IMR-90 (cell line): ENCODE results near the gene DNPH1. TPM values are rescaled to one million over a fixed set of nuclear protein-coding genes. Genes with fewer than 3 reads are reported as not detected.

Experiments
- ATAC-seq: fragments of 200-7000 bp; cut with Tn5 transposase; 2 replicates; pipeline ENCODE4 v1.9.1; 2020; ENCODE audit warnings: low read depth, mild to moderate bottlenecking, moderate library complexity
- BruUV-seq: library from RNA; stranded (reverse); fragments of 400-500 nt; replicated peaks from 2 replicates; lab custom pipeline; 2021; lab: Mats Ljungman, UMichigan
- CTCF ChIA-PET: fragments of 300-600 bp; formaldehyde crosslinking; extraction: SDS; loops from one replicate; lab custom pipeline; 2021; ENCODE audit warnings: antibody characterized with exemption; lab: Yijun Ruan, JAX
- POLR2A ChIA-PET: fragments of 300-600 bp; sonication (Branson Sonifier 250); formaldehyde crosslinking; loops from one replicate; lab custom pipeline; 2022; ENCODE audit warnings: antibody characterized with exemption; ENCODE audit not compliant: unreplicated experiment; lab: Charles Lee
- DNase-seq: peaks from one replicate; pipeline ENCODE4 v3.0.0; 2013
- H2AFZ ChIP-seq: replicated peaks from 2 replicates; pipeline ENCODE3; 2013; ENCODE audit warnings: low read length, mild to moderate bottlenecking; ENCODE audit not compliant: poor library complexity
- H2AK5ac ChIP-seq: 2 replicates; pipeline ENCODE4 v1.6.1; 2013; ENCODE audit warnings: low read depth, low read length, inconsistent platforms
- H2AK9ac ChIP-seq: replicated peaks from 2 replicates; pipeline ENCODE3; 2013; ENCODE audit warnings: mild to moderate bottlenecking, low read depth, low read length, moderate library complexity; ENCODE audit not compliant: poor library complexity
- H2BK120ac ChIP-seq: 2 replicates; pipeline ENCODE4 v1.6.1; 2013; ENCODE audit warnings: low read depth, low read length, inconsistent platforms
- H2BK15ac ChIP-seq: 3 replicates; pipeline ENCODE4 v1.6.1; 2013; ENCODE audit warnings: low read depth, low read length, inconsistent platforms
- H2BK20ac ChIP-seq: 2 replicates; pipeline ENCODE4 v1.6.1; 2013; ENCODE audit warnings: low read depth, mild to moderate bottlenecking, inconsistent platforms, low read length, moderate library complexity
- H2BK5ac ChIP-seq: 2 replicates; pipeline ENCODE4 v1.6.1; 2013; ENCODE audit warnings: mild to moderate bottlenecking, low read depth, low read length, inconsistent platforms; ENCODE audit not compliant: poor library complexity, severe bottlenecking
- H3K14ac ChIP-seq: replicated peaks from 2 replicates; pipeline ENCODE4 v1.6.1; 2013; ENCODE audit warnings: low read depth, low read length, inconsistent platforms
- H3K18ac ChIP-seq: 2 replicates; pipeline ENCODE4 v1.6.1; 2013; ENCODE audit warnings: low read depth, low read length, control low read depth
- H3K23ac ChIP-seq: 2 replicates; pipeline ENCODE4 v1.6.1; 2013; ENCODE audit warnings: low read depth, low read length, inconsistent platforms
- H3K27ac ChIP-seq: 2 replicates; pipeline ENCODE4 v1.5.1; 2013; ENCODE audit warnings: mild to moderate bottlenecking, control low read depth, low read length; ENCODE audit not compliant: insufficient read depth
- H3K27me3 ChIP-seq: 2 replicates; pipeline ENCODE4 v1.6.1; 2013; ENCODE audit warnings: low read length; ENCODE audit not compliant: control insufficient read depth, insufficient read depth
- H3K36me3 ChIP-seq: 2 replicates; pipeline ENCODE4 v1.6.1; 2013; ENCODE audit warnings: low read length, mixed read lengths; ENCODE audit not compliant: control insufficient read depth, insufficient read depth
- H3K4ac ChIP-seq: 2 replicates; pipeline ENCODE4 v1.6.1; 2013; ENCODE audit warnings: low read depth, low read length, inconsistent platforms
- H3K4me1 ChIP-seq: 2 replicates; pipeline ENCODE4 v1.6.1; 2013; ENCODE audit warnings: low read length, mixed read lengths; ENCODE audit not compliant: control insufficient read depth, insufficient read depth
- H3K4me2 ChIP-seq: 2 replicates; pipeline ENCODE4 v1.6.1; 2013; ENCODE audit warnings: low read depth, mild to moderate bottlenecking, control low read depth, low read length, moderate library complexity
- H3K4me3 ChIP-seq: 2 replicates; pipeline ENCODE4 v1.5.1; 2013; ENCODE audit warnings: low read depth, mild to moderate bottlenecking, control low read depth, low read length, moderate library complexity; ENCODE audit not compliant: insufficient read depth
- H3K56ac ChIP-seq: 2 replicates; pipeline ENCODE4 v1.6.1; 2013; ENCODE audit warnings: low read length, inconsistent platforms; ENCODE audit not compliant: insufficient read depth; ENCODE audit errors: extremely low read depth
- H3K79me1 ChIP-seq, 2 experiments: 2 replicates each; pipeline ENCODE4 v1.6.1; 2013; ENCODE audit warnings: low read length in 2 of 2, inconsistent platforms in 1 of 2, low read depth in 1 of 2
- H3K9ac ChIP-seq: 2 replicates; pipeline ENCODE4 v1.6.1; 2013; ENCODE audit warnings: low read depth, low read length, control low read depth
- H3K9me1 ChIP-seq: 2 replicates; pipeline ENCODE4 v1.6.1; 2013; ENCODE audit warnings: low read length, inconsistent platforms; ENCODE audit not compliant: insufficient read depth
- H3K9me3 ChIP-seq: 2 replicates; pipeline ENCODE4 v1.6.1; 2013; ENCODE audit warnings: low read length; ENCODE audit not compliant: control insufficient read depth, insufficient read depth
- H4K20me1 ChIP-seq: 2 replicates; pipeline ENCODE4 v1.6.1; 2013; ENCODE audit warnings: low read length, inconsistent platforms; ENCODE audit not compliant: insufficient read depth
- H4K5ac ChIP-seq: 2 replicates; pipeline ENCODE4 v1.6.1; 2013; ENCODE audit warnings: mild to moderate bottlenecking, low read depth, low read length, control low read depth
- H4K8ac ChIP-seq, 2 experiments: 2 replicates each; pipeline ENCODE4 v1.6.1; 2013; ENCODE audit warnings: low read depth in 2 of 2, low read length in 2 of 2, control low read depth in 1 of 2, inconsistent platforms in 1 of 2
- H4K91ac ChIP-seq: 2 replicates; pipeline ENCODE4 v1.6.1; 2013; ENCODE audit warnings: low read depth, low read length, inconsistent platforms; ENCODE audit not compliant: insufficient read depth
- BHLHE40 ChIP-seq: fragments of 150-350 bp; IDR thresholded peaks from 2 replicates; pipeline ENCODE4 v1.6.1; 2016; ENCODE audit warnings: mild to moderate bottlenecking, low read depth, low read length
- CTCF ChIP-seq: conservative IDR thresholded peaks from 2 replicates; pipeline ENCODE4 v1.5.1; 2012; ENCODE audit warnings: mild to moderate bottlenecking, low read depth, low read length, improper control_type of control experiment
- POLR2A ChIP-seq: IDR thresholded peaks from 2 replicates; pipeline ENCODE4 v1.6.1; 2012; ENCODE audit warnings: mild to moderate bottlenecking, low read depth, low read length
- RCOR1 ChIP-seq: IDR thresholded peaks from 2 replicates; pipeline ENCODE4 v1.6.1; 2012; ENCODE audit warnings: mild to moderate bottlenecking, low read length, improper control_type of control experiment; ENCODE audit not compliant: insufficient replicate concordance
- RFX5 ChIP-seq: IDR thresholded peaks from 2 replicates; pipeline ENCODE4 v1.8.0; 2012; ENCODE audit warnings: low read depth, mild to moderate bottlenecking, low read length, moderate library complexity
- SMC3 ChIP-seq: fragments of 150-350 bp; IDR thresholded peaks from 2 replicates; pipeline ENCODE4 v1.6.1; 2016; ENCODE audit warnings: low read depth, mild to moderate bottlenecking, antibody characterized with exemption, low read length, moderate library complexity
- USF2 ChIP-seq: fragments of 150-350 bp; IDR thresholded peaks from 2 replicates; pipeline ENCODE4 v1.6.1; 2017; ENCODE audit warnings: mild to moderate bottlenecking, antibody characterized with exemption, low read length, low read depth
- WGBS, 2 experiments: methylation state at CpG; one replicate each; pipeline versions ENCODE4 v1.1.5 to v1.1.7; 2013; ENCODE audit warnings: missing lambda C conversion rate in 2 of 2; ENCODE audit not compliant: insufficient read length in 1 of 2; ENCODE audit errors: extremely low coverage in 2 of 2; 5-methylcytosine and 5-hydroxymethylcytosine counted together
- dilution Hi-C: fragments of 300-500 bp; cut with HindIII; formaldehyde crosslinking; loops from one replicate; pipeline ENCODE4 v1.14.3; 2018; ENCODE audit warnings: low sequenced_read_pairs; ENCODE audit not compliant: unreplicated experiment
- in situ Hi-C: fragments of 300-500 bp; cut with MboI; formaldehyde crosslinking; loops from 3 replicates; pipeline ENCODE4 v1.14.3; 2019; ENCODE audit warnings: low sequenced_read_pairs, inconsistent platforms, mixed read lengths
- intact Hi-C: fragments of 100-400 bp; cut with micrococcal nuclease; formaldehyde crosslinking; loops from 2 replicates; pipeline ENCODE4 v1.10.0; 2022
- polyA plus RNA-seq, 3 experiments: library from polyadenylated mRNA; depleted of rRNA; stranded (reverse); fragments of >200 nt; gene quantifications; 2 replicates each; pipeline ENCODE4 v1.2.3, GENCODE V29; 2012; ENCODE audit warnings: low replicate concordance in 1 of 3
- total RNA-seq: library from RNA; depleted of rRNA; stranded (reverse); fragments of >200 nt; gene quantifications from 2 replicates; pipeline ENCODE4 v1.2.3, GENCODE V29; 2012
- TF ChIP-seq, protein P1 (sequence below): fragments of 150-350 bp; IDR thresholded peaks from 2 replicates; pipeline ENCODE4 v1.6.1; 2016; ENCODE audit warnings: low read depth, mild to moderate bottlenecking, low read length, moderate library complexity, borderline replicate concordance

Gene DNPH1
- total and polyA plus RNA-seq, 2 of the 4 experiments (the other 2 are of a cell fraction) = 19.0 to 47.8 TPM

- no peak for TF ChIP-seq CTCF
Observed at GRCh38 chr6:43221046-43221972, 8.0 kb downstream of the DNPH1 start (continued).

DNA sequence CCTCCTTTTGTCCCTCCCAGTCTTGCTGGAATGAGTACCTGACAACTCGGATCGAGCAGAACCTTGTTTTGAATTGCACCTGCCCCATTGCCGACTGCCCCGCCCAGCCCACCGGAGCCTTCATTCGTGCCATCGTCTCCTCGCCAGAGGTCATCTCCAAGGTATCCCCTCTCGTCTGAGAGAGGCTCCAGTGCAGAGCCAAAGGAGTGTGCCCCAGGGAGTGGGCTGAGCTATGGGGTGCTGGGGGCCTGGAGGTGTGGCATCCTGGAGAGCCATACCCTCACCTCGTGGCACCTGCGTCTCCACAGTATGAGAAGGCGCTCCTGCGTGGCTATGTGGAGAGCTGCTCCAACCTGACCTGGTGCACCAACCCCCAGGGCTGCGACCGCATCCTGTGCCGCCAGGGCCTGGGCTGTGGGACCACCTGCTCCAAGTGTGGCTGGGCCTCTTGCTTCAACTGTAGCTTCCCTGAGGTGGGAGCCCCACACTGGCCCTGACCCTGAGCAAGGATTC, 8.8 kb downstream of the DNPH1 start:
- Histone ChIP-seq H2BK120ac (no peak overlapping the region), H3K23ac (no peak overlapping the region), H3K27ac (no peak overlapping the region), H2AFZ (no peak overlapping the region), H3K4ac (no peak overlapping the region), H2BK15ac (no peak overlapping the region), H3K18ac (no peak overlapping the region), H3K27me3 (no peaks in the 10 kb centered on the region), H3K9me1 (no peaks in the 10 kb centered on the region; the same call in 1 of the 2 replicates), H4K5ac (no peak overlapping the region), H4K20me1 (no peaks in the 10 kb centered on the region), H3K4me3 (no peak overlapping the region), H3K14ac (no peak overlapping the region), H3K79me1 (no peaks in the 10 kb centered on the region), H3K4me1 (peaks cover 2% of the 10 kb centered on the region; the same call in 1 of the 2 replicates), H4K8ac (no peak overlapping the region), H3K36me3 (peaks cover 50% of the 10 kb centered on the region), H4K91ac (no peak overlapping the region), H3K4me2 (no peak overlapping the region), H2BK5ac (no peak overlapping the region), H2AK9ac (no peak overlapping the region), H2AK5ac (no peak overlapping the region), H3K56ac (no peak overlapping the region), H3K9me3 (no peaks in the 10 kb centered on the region), H2BK20ac (no peak overlapping the region), H3K9ac (no peak overlapping the region)
- in situ Hi-C loops = no loop called here
- ATAC-seq = no peak
- POLR2A ChIA-PET = no interaction called here
- 97% methylated on average over 10 of the region's 16 CpGs; no CpG with 5 or more reads in 1 of the 2 experiments for WGBS, 2 experiments
- intact Hi-C loops = no loop called here
- no TSS peak for BruUV-seq
- DNase-seq = no peak
- dilution Hi-C loops = no loop called here
- CTCF ChIA-PET = no interaction called here
- TF ChIP-seq RFX5 (no peak), USF2 (no peak), RCOR1 (no peak), BHLHE40 (no peak), POLR2A (no peak), SMC3 (no peak)
- TF ChIP-seq, protein P1, sequence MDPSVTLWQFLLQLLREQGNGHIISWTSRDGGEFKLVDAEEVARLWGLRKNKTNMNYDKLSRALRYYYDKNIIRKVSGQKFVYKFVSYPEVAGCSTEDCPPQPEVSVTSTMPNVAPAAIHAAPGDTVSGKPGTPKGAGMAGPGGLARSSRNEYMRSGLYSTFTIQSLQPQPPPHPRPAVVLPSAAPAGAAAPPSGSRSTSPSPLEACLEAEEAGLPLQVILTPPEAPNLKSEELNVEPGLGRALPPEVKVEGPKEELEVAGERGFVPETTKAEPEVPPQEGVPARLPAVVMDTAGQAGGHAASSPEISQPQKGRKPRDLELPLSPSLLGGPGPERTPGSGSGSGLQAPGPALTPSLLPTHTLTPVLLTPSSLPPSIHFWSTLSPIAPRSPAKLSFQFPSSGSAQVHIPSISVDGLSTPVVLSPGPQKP = no peak
